PC-9 (cell line): ENCODE data around the gene C2CD4B. TPM values are rescaled to one million over a fixed set of nuclear protein-coding genes. Genes with fewer than 3 reads are reported as not detected.

Experiments
- BruUV-seq: library from RNA; stranded (reverse); fragments of 400-500 nt; replicated peaks from 2 replicates; lab custom pipeline; 2021; lab: Mats Ljungman, UMichigan
- CTCF ChIA-PET: fragments of 300-600 bp; sonication (Branson Sonifier 250); formaldehyde crosslinking; loops from one replicate; lab custom pipeline; 2022; ENCODE audit warnings: antibody characterized with exemption; lab: Charles Lee
- POLR2A ChIA-PET: fragments of 300-600 bp; sonication (Branson Sonifier 250); formaldehyde crosslinking; loops from one replicate; lab custom pipeline; 2022; ENCODE audit warnings: antibody characterized with exemption; ENCODE audit not compliant: unreplicated experiment; lab: Charles Lee
- DNase-seq, 2 experiments: peaks; one replicate each; pipeline versions ENCODE4 v3.0.0 to v3.0.0-alpha.2; 2015 to 2022; ENCODE audit warnings: mixed read lengths in 1 of 2
- H2AFZ ChIP-seq: fragments of 200-600 bp; sonication (generic); 2 replicates; pipeline ENCODE4 v1.8.1; 2017; ENCODE audit warnings: antibody characterized with exemption
- H3F3A ChIP-seq: fragments of 200-600 bp; sonication (generic); 2 replicates; pipeline ENCODE4 v1.8.1; 2017; ENCODE audit warnings: antibody characterized with exemption, mild to moderate bottlenecking, low read depth; ENCODE audit not compliant: insufficient read depth
- H3K27ac ChIP-seq: fragments of 200-600 bp; sonication (generic); 2 replicates; pipeline ENCODE4 v1.6.1; 2016; ENCODE audit warnings: mixed run types
- H3K27me3 ChIP-seq: fragments of 200-600 bp; sonication (generic); 2 replicates; pipeline ENCODE4 v1.6.1; 2016; ENCODE audit warnings: low read depth, mixed run types; ENCODE audit not compliant: insufficient read depth
- H3K36me3 ChIP-seq: fragments of 200-600 bp; sonication (generic); 2 replicates; pipeline ENCODE4 v1.6.1; 2016; ENCODE audit warnings: low read depth, mixed run types
- H3K4me1 ChIP-seq: fragments of 200-600 bp; sonication (generic); replicated peaks from 2 replicates; pipeline ENCODE4 v1.6.1; 2016; ENCODE audit warnings: mixed run types; ENCODE audit not compliant: insufficient read depth
- H3K4me2 ChIP-seq: fragments of 200-600 bp; sonication (generic); 2 replicates; pipeline ENCODE4 v1.6.1; 2017; ENCODE audit warnings: mixed run types
- H3K4me3 ChIP-seq: fragments of 200-600 bp; sonication (generic); 2 replicates; pipeline ENCODE4 v1.6.1; 2016; ENCODE audit warnings: mixed run types
- H3K79me2 ChIP-seq: fragments of 200-600 bp; sonication (generic); 2 replicates; pipeline ENCODE4 v1.6.1; 2017; ENCODE audit warnings: low read depth, mixed run types
- H3K9me2 ChIP-seq: fragments of 200-600 bp; sonication (generic); 2 replicates; pipeline ENCODE4 v1.8.1; 2017; ENCODE audit warnings: mild to moderate bottlenecking; ENCODE audit not compliant: insufficient read depth
- H3K9me3 ChIP-seq: fragments of 200-600 bp; sonication (generic); 2 replicates; pipeline ENCODE4 v1.8.1; 2016; ENCODE audit warnings: low read depth; ENCODE audit not compliant: insufficient read depth
- H4K20me1 ChIP-seq: fragments of 200-600 bp; sonication (generic); 2 replicates; pipeline ENCODE4 v1.8.1; 2017; ENCODE audit not compliant: insufficient read depth
- CTCF ChIP-seq: fragments of 200-600 bp; sonication (generic); conservative IDR thresholded peaks from 2 replicates; pipeline ENCODE4 v1.6.1; 2017; ENCODE audit warnings: mixed run types, antibody characterized with exemption, mild to moderate bottlenecking, moderate library complexity
- EZH2 ChIP-seq: fragments of 200-600 bp; sonication (generic); IDR thresholded peaks from 2 replicates; pipeline ENCODE4 v1.8.0; 2017; ENCODE audit warnings: antibody characterized with exemption, low read depth
- intact Hi-C: fragments of 100-400 bp; cut with micrococcal nuclease; formaldehyde crosslinking; loops from one replicate; pipeline ENCODE4 v1.10.0; 2022; ENCODE audit not compliant: unreplicated experiment
- total RNA-seq: library from RNA; stranded (reverse); gene quantifications from 2 replicates; pipeline ENCODE4 v1.2.3, GENCODE V29; 2021

Gene C2CD4B
- total RNA-seq, 1 experiment from 2014 or later: not detected

GRCh38 chr15:62163397-62164013 is 1.6 kb downstream of the C2CD4B start:
- H3K4me2 ChIP-seq: no peak overlapping the region
- no peaks in the 10 kb centered on the region for H4K20me1 ChIP-seq
- no peaks in the 10 kb centered on the region for H3F3A ChIP-seq
- no peak overlapping the region for H3K4me3 ChIP-seq
- H2AFZ ChIP-seq: no peak overlapping the region
- TF ChIP-seq CTCF: no peak
- no peak for TF ChIP-seq EZH2
- H3K27ac ChIP-seq: no peak overlapping the region
- H3K9me2 ChIP-seq: no peaks in the 10 kb centered on the region
- intact Hi-C loops: no loop called here
- no peaks in the 10 kb centered on the region for H3K79me2 ChIP-seq
- DNase-seq: no peak
- BruUV-seq: no TSS peak
- no peaks in the 10 kb centered on the region for H3K36me3 ChIP-seq
- ChIA-PET POLR2A (no interaction called here), CTCF (no interaction called here)
- no peaks in the 10 kb centered on the region for H3K27me3 ChIP-seq
- no peaks in the 10 kb centered on the region for H3K9me3 ChIP-seq
- H3K4me1 ChIP-seq: no peaks in the 10 kb centered on the region

- no peak overlapping the region for H3K4me3 ChIP-seq
- H3F3A ChIP-seq: no peaks in the 10 kb centered on the region
- ChIA-PET CTCF (no interaction called here), POLR2A (no interaction called here)
- no TSS peak for BruUV-seq
- H2AFZ ChIP-seq: no peak overlapping the region
- no peak overlapping the region for H3K27ac ChIP-seq
- intact Hi-C loops: no loop called here
- H3K4me1 ChIP-seq: no peaks in the 10 kb centered on the region
- no peaks in the 10 kb centered on the region for H4K20me1 ChIP-seq
- no peaks in the 10 kb centered on the region for H3K27me3 ChIP-seq
- no peak overlapping the region for H3K4me2 ChIP-seq
- H3K79me2 ChIP-seq: no peaks in the 10 kb centered on the region
- no peak for TF ChIP-seq EZH2
- no peak for TF ChIP-seq CTCF
- no peaks in the 10 kb centered on the region for H3K36me3 ChIP-seq
- no peak for DNase-seq
- H3K9me2 ChIP-seq: no peaks in the 10 kb centered on the region
- H3K9me3 ChIP-seq: no peaks in the 10 kb centered on the region
These were observed 11.9 kb downstream of the C2CD4B start for GRCh38 chr15:62153228-62153627.

GRCh38 chr15:62150445-62150844 is 14.6 kb downstream of the C2CD4B start:
- intact Hi-C loops: no loop called here
- Histone ChIP-seq H3K4me3 (no peak overlapping the region), H4K20me1 (no peaks in the 10 kb centered on the region), H3F3A (no peaks in the 10 kb centered on the region), H3K4me1 (no peaks in the 10 kb centered on the region), H3K9me3 (no peaks in the 10 kb centered on the region), H3K79me2 (no peaks in the 10 kb centered on the region), H3K4me2 (no peak overlapping the region), H3K27me3 (no peaks in the 10 kb centered on the region), H3K9me2 (no peaks in the 10 kb centered on the region), H3K36me3 (no peaks in the 10 kb centered on the region), H2AFZ (no peak overlapping the region), H3K27ac (no peak overlapping the region)
- DNase-seq: no peak
- BruUV-seq: no TSS peak
- CTCF ChIA-PET: no interaction called here
- POLR2A ChIA-PET: no interaction called here
- TF ChIP-seq EZH2 (no peak), CTCF (no peak)
